ENCODE data around the gene REPS1.

Gene REPS1

GRCh38 chr6:138963119-138963518, 24.9 kb downstream of the REPS1 start:
- no peak for DNase-seq
- peaks cover 27% of the 10 kb centered on the region for H3K4me1 ChIP-seq
- TF ChIP-seq, protein P1, sequence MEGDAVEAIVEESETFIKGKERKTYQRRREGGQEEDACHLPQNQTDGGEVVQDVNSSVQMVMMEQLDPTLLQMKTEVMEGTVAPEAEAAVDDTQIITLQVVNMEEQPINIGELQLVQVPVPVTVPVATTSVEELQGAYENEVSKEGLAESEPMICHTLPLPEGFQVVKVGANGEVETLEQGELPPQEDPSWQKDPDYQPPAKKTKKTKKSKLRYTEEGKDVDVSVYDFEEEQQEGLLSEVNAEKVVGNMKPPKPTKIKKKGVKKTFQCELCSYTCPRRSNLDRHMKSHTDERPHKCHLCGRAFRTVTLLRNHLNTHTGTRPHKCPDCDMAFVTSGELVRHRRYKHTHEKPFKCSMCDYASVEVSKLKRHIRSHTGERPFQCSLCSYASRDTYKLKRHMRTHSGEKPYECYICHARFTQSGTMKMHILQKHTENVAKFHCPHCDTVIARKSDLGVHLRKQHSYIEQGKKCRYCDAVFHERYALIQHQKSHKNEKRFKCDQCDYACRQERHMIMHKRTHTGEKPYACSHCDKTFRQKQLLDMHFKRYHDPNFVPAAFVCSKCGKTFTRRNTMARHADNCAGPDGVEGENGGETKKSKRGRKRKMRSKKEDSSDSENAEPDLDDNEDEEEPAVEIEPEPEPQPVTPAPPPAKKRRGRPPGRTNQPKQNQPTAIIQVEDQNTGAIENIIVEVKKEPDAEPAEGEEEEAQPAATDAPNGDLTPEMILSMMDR (IDR thresholded peaks at IDR 0.05; ENCODE audit: low read depth, low read length): no peak
- no peaks in the 10 kb centered on the region for H3K27me3 ChIP-seq
- H3K36me3 ChIP-seq: no peaks in the 10 kb centered on the region; the same call in 1 of the 2 replicates
- H3K4me3 ChIP-seq (ENCODE audit: low read depth, low read length): no peak overlapping the region
- H3K9me3 ChIP-seq: no peaks in the 10 kb centered on the region

DNA sequence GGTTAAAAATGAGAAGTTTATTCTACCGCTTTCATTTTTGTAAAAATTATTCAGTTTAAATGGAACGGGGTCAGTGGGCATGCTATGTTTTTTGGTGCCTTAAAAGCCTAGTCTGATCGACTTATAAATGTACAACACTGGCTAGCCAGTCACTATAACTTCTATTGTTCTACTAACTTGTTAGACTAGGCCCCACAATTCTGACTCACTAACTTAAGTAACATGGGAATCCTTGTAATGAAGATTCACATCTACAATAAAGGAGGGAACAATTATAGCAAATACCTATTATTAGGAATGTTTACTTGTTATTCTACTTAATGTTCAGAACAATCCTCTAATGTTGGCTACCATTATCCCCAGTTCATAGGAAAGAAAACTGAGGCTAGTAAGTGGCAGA, 28.5 kb downstream of the REPS1 start:
- no peaks in the 10 kb centered on the region; the same call in none of the 2 replicates for H3K4me1 ChIP-seq
- H3K36me3 ChIP-seq: no peaks in the 10 kb centered on the region; the same call in 1 of the 2 replicates
- TF ChIP-seq, protein P1 (IDR thresholded peaks at IDR 0.05; ENCODE audit: low read depth, low read length): no peak
- no peak for DNase-seq
- no peaks in the 10 kb centered on the region for H3K27me3 ChIP-seq
- H3K9me3 ChIP-seq: no peaks in the 10 kb centered on the region
- H3K4me3 ChIP-seq (ENCODE audit: low read depth, low read length): no peak overlapping the region

- DNase-seq: no peak
- no peaks in the 10 kb centered on the region; the same call in 1 of the 2 replicates for H3K36me3 ChIP-seq
- H3K4me3 ChIP-seq (ENCODE audit: low read depth, low read length): no peak overlapping the region
- H3K27me3 ChIP-seq: no peaks in the 10 kb centered on the region
- no peaks in the 10 kb centered on the region for H3K9me3 ChIP-seq
- no peaks in the 10 kb centered on the region; the same call in 1 of the 2 replicates for H3K4me1 ChIP-seq
- TF ChIP-seq, protein P1 (IDR thresholded peaks at IDR 0.05; ENCODE audit: low read depth, low read length): no peak
Observed at GRCh38 chr6:138958595-138958994, 29.5 kb downstream of the REPS1 start.

DNA sequence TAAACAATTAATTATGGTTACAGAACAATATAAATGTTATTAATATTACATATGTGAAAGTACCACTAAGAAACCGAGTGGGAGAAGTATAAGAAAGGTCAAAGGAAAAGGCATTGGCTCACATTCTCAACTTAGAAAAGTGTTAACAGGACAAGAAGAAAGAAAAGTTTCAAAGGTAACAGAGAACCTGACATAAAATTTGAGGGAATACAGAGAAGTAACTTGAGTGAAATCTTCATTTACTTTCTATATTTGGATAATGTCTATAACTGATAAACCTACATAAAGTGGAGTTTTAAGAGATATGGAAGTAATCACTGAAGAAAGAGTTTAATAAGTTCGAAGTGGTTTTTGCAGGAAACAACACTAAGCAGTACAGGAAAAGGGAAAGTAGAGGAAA, 30.1 kb downstream of the REPS1 start:
- H3K4me3 ChIP-seq (ENCODE audit: low read depth, low read length): no peak overlapping the region
- no peaks in the 10 kb centered on the region for H3K9me3 ChIP-seq
- no peaks in the 10 kb centered on the region; the same call in 1 of the 2 replicates for H3K4me1 ChIP-seq
- TF ChIP-seq, protein P1 (IDR thresholded peaks at IDR 0.05; ENCODE audit: low read depth, low read length): no peak
- H3K36me3 ChIP-seq: no peaks in the 10 kb centered on the region; the same call in 1 of the 2 replicates
- H3K27me3 ChIP-seq: no peaks in the 10 kb centered on the region
- DNase-seq: no peak

DNA sequence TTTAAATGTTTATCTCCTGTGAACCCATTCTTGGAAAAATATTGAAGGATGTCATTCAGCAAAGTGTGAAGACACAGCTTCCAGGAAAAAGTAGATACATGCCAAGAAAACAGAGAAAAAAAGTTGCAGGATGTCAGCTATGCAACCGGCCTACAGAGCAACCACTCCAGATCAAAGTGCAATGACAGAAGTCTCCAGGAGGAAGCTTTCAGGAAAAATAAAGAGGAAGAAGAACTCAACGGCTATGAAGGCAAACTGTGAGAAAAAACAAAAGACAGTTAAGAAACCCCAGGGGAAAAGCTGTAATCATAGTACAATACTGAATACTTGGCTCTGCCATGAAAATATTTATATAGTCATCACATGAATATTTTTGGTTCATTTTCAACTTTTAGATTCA, 30.6 kb downstream of the REPS1 start:
- no peak overlapping the region for H3K4me3 ChIP-seq (ENCODE audit: low read depth, low read length)
- DNase-seq: no peak
- TF ChIP-seq, protein P1 (IDR thresholded peaks at IDR 0.05; ENCODE audit: low read depth, low read length): no peak
- no peaks in the 10 kb centered on the region for H3K9me3 ChIP-seq
- H3K4me1 ChIP-seq: no peaks in the 10 kb centered on the region; the same call in 1 of the 2 replicates
- no peaks in the 10 kb centered on the region; the same call in 1 of the 2 replicates for H3K36me3 ChIP-seq
- no peaks in the 10 kb centered on the region for H3K27me3 ChIP-seq

- H3K36me3 ChIP-seq: no peaks in the 10 kb centered on the region; the same call in 1 of the 2 replicates
- H3K9me3 ChIP-seq: no peaks in the 10 kb centered on the region
- no peak for DNase-seq
- no peaks in the 10 kb centered on the region; the same call in 1 of the 2 replicates for H3K4me1 ChIP-seq
- no peak overlapping the region for H3K4me3 ChIP-seq (ENCODE audit: low read depth, low read length)
- TF ChIP-seq, protein P1 (IDR thresholded peaks at IDR 0.05; ENCODE audit: low read depth, low read length): no peak
- H3K27me3 ChIP-seq: no peaks in the 10 kb centered on the region
Observed at GRCh38 chr6:138956244-138956924, 31.7 kb downstream of the REPS1 start.
